CD4-positive, alpha-beta T cell (primary cell): ENCODE measurements around the gene DYNC2I2. TPM values are rescaled to one million over a fixed set of nuclear protein-coding genes. Genes with fewer than 3 reads are reported as not detected.

ENCODE experiments used
- ATAC-seq: fragments of 200-7000 bp; cut with Tn5 transposase; one replicate; pipeline ENCODE4 v1.10.0; 2022; ENCODE audit warnings: mild to moderate bottlenecking; ENCODE audit not compliant: poor library complexity
- CTCF ChIA-PET: fragments of 350-600 bp; sonication (Branson Sonifier 250); formaldehyde crosslinking; loops from one replicate; lab custom pipeline; 2021; ENCODE audit warnings: antibody characterized with exemption, inconsistent platforms; lab: Charles Lee
- POLR2A ChIA-PET: fragments of 350-600 bp; sonication (Branson Sonifier 250); formaldehyde crosslinking; loops from one replicate; lab custom pipeline; 2021; ENCODE audit warnings: antibody characterized with exemption, inconsistent platforms; lab: Charles Lee
- DNase-seq, 14 experiments: peaks; one replicate each; pipeline ENCODE4 v3.0.0-alpha.2; 2013 to 2020; ENCODE audit warnings: mixed read lengths in 2 of 14
- H3K27ac ChIP-seq, 2 donors: one replicate each; pipeline versions ENCODE4 v1.5.1 to v1.7.0; 2013; ENCODE audit warnings: low read length in 2 of 2, low read depth in 1 of 2, mild to moderate bottlenecking in 1 of 2
- H3K27me3 ChIP-seq, 2 experiments: 1 replicate in 1 of 2; 2 replicates in 1 of 2; pipeline versions ENCODE4 v1.6.1 to v1.7.0; 2013; ENCODE audit warnings: low read length in 2 of 2, control low read depth in 1 of 2, mild to moderate bottlenecking in 1 of 2, moderate library complexity in 1 of 2; ENCODE audit not compliant: insufficient read depth in 2 of 2, control insufficient read depth in 1 of 2
- H3K36me3 ChIP-seq: one replicate; pipeline ENCODE4 v1.6.1; 2013; ENCODE audit warnings: low read length, control low read depth; ENCODE audit not compliant: insufficient read depth
- H3K4me1 ChIP-seq: one replicate; pipeline ENCODE4 v1.6.1; 2013; ENCODE audit warnings: low read length, control low read depth; ENCODE audit not compliant: insufficient read depth
- H3K4me3 ChIP-seq: one replicate; pipeline ENCODE4 v1.5.1; 2013; ENCODE audit warnings: mild to moderate bottlenecking, low read length, moderate library complexity
- H3K9me3 ChIP-seq, 2 experiments: 1 replicate in 1 of 2; 2 replicates in 1 of 2; pipeline versions ENCODE4 v1.6.1 to v1.7.0; 2013; ENCODE audit warnings: low read length in 2 of 2, mild to moderate bottlenecking in 2 of 2, control low read depth in 1 of 2, moderate library complexity in 1 of 2; ENCODE audit not compliant: control insufficient read depth in 1 of 2, insufficient read depth in 1 of 2
- H3K27ac Mint-ChIP-seq: one replicate; pipeline ENCODE4 v1.8.0; 2020; ENCODE audit warnings: mixed read lengths
- H3K27me3 Mint-ChIP-seq: one replicate; pipeline ENCODE4 v1.8.0; 2021; ENCODE audit warnings: mixed read lengths
- H3K36me3 Mint-ChIP-seq: one replicate; pipeline ENCODE4 v1.8.0; 2021; ENCODE audit warnings: low read depth, mixed read lengths
- H3K4me1 Mint-ChIP-seq: one replicate; pipeline ENCODE4 v1.8.0; 2021; ENCODE audit warnings: low read depth, mixed read lengths
- H3K4me3 Mint-ChIP-seq: one replicate; pipeline ENCODE4 v1.8.0; 2020; ENCODE audit warnings: mild to moderate bottlenecking, mixed read lengths
- H3K9me3 Mint-ChIP-seq: one replicate; pipeline ENCODE4 v1.8.0; 2020; ENCODE audit warnings: mixed read lengths
- intact Hi-C, 2 experiments: fragments of 100-400 bp; cut with DNase I in 1 of 2; cut with micrococcal nuclease in 1 of 2; formaldehyde crosslinking; loops; one replicate each; pipeline versions ENCODE4 v1.15.1 to v1.9.0; 2023 to 2025; cut with DNase I, micrococcal nuclease
- polyA plus RNA-seq, 2 donors: library from polyadenylated mRNA; unstranded; fragments of 120-200 nt; gene quantifications; one replicate each; pipeline ENCODE4 v1.2.1, GENCODE V29; 2013
- total RNA-seq, 174 experiments: library from RNA in 2 of 174; stranded (reverse) in 2 of 174; gene quantifications; one replicate each; pipeline ENCODE4 v1.2.3 and lab custom pipeline; 2021 to 2026
- TF ChIP-seq, protein P1 (sequence below): fragments of 200-600 bp; IDR thresholded peaks from one replicate; pipeline ENCODE4 v1.8.0; 2022; ENCODE audit warnings: antibody characterized with exemption, mild to moderate bottlenecking

The DYNC2I2 gene
- total RNA-seq = 1 to 10 TPM; 2.2 to 3.2 TPM
- 3.7 TPM for polyA plus RNA-seq (2013, experiment 1 of 2)
- polyA plus RNA-seq (2013, experiment 2 of 2) = 6.2 TPM
- 0.99 to 75.0 (median 7.1) reads per million in 172 experiments for total RNA-seq (lab: John Stamatoyannopoulos, UW)

DNA sequence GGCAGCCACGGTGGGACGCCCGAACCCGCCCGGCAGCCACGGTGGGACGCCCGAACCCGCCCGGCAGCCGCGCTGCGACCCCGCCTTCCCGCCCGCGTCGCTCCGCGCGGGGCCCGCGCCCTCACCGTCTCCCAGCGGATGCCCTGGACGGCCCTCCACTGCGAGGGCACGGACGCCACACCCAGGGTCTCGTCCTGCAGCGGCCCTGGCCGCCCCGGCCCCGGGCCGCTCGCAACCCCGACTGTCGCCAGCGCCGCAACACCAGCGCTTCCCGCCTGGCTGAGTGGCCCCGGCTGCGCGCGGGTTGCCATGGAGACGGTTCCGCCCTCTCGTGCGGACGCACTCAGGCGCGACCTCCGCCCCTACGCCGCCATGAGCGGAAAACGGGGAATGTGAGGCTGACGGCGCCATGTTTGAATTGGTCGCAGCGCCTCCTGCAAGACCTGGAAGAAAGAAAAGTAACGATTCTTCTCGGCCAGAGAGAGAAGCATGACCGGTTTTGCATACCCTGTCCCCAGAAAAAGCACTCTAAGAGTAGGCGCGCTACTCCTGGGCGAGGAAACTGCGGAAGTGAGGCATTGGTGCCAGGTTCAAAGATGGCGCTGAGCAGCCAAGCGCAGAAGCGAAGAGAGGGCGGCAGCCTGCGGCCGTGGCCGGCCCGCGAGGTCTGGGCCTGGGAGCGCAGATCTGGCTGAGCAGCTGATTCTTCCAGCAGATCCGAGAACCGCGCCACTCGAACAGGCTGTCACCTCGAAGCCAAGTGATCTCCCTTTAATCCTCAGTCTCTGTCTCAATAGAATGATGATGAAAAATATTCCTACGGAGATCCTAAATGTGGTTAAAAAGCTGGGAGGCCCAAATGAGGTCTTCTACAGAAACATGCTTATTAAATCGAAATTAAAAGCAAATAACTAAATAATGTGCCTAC is at the start of gene DYNC2I2:
DYNC2I2 (minus strand) TSS at position 432 of the 928 bp plus-strand sequence; CDS start at position 311, 121 bp downstream.
- POLR2A ChIA-PET = interaction anchor here (1.1 to 1.8 kb wide), 5 partner anchors 28 to 162 kb away, joined by 3 to 15 read pairs (median 5); partner anchors contain the start of genes ENDOG, SET and ZDHHC12

DNA sequence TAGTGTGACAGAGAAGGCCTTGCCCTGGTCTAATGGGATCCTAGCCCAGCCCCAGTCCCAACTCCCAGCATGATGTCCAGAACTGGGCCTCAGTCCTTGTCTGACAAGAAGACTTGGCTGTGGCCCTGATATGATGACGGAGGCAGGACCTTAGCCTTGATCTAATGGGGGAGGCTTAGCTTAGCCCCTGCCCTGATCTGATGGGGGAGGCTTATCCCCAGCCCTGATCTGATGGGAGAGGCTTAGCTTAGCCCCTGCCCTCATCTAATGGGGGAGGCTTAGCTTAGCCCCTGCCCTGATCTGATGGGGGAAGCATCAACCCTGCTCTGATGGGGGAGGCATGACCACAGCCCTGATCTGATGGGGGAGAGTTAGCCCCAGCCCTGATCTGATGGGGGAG is 49.4 kb upstream of the DYNC2I2 start:
- Mint-ChIP-seq H3K36me3 (no peaks in the 10 kb centered on the region), H3K27me3 (no peaks in the 10 kb centered on the region), H3K27ac (no peak overlapping the region), H3K4me3 (no peak overlapping the region), H3K4me1 (peaks cover 11% of the 10 kb centered on the region), H3K9me3 (no peaks in the 10 kb centered on the region)
- TF ChIP-seq, protein P1, sequence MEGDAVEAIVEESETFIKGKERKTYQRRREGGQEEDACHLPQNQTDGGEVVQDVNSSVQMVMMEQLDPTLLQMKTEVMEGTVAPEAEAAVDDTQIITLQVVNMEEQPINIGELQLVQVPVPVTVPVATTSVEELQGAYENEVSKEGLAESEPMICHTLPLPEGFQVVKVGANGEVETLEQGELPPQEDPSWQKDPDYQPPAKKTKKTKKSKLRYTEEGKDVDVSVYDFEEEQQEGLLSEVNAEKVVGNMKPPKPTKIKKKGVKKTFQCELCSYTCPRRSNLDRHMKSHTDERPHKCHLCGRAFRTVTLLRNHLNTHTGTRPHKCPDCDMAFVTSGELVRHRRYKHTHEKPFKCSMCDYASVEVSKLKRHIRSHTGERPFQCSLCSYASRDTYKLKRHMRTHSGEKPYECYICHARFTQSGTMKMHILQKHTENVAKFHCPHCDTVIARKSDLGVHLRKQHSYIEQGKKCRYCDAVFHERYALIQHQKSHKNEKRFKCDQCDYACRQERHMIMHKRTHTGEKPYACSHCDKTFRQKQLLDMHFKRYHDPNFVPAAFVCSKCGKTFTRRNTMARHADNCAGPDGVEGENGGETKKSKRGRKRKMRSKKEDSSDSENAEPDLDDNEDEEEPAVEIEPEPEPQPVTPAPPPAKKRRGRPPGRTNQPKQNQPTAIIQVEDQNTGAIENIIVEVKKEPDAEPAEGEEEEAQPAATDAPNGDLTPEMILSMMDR = no peak
- ChIA-PET CTCF (interaction anchor here (0.5 kb wide), 2 partner anchors 159 to 258 kb away, joined by 3 read pairs; no protein-coding TSS in a partner anchor), POLR2A (no interaction called here)
- DNase-seq = peak in 1 of 14 experiments; percentile 11
- Histone ChIP-seq H3K4me1 (peaks cover 20% of the 10 kb centered on the region), H3K36me3 (no peaks in the 10 kb centered on the region), H3K27ac (no peak overlapping the region), H3K9me3 (peaks cover 0 to 3% of the 10 kb centered on the region in 2 experiments), H3K4me3 (no peak overlapping the region), H3K27me3 (no peaks in the 10 kb centered on the region)
- intact Hi-C loops = no loop called here
- ATAC-seq = no peak

More for the DNA sequence above, at the start of gene DYNC2I2:
- H3K27me3 ChIP-seq = no peaks in the 10 kb centered on the region
- TF ChIP-seq, protein P1 = no peak
- Mint-ChIP-seq H3K9me3 (no peaks in the 10 kb centered on the region), H3K36me3 (peaks cover 3% of the 10 kb centered on the region), H3K27me3 (no peaks in the 10 kb centered on the region), H3K27ac (peak within 1 kb of the TSS; percentile 95), H3K4me1 (peaks cover 8% of the 10 kb centered on the region), H3K4me3 (peak within 1 kb of the TSS; percentile 96)
- H3K4me1 ChIP-seq = peaks cover 13% of the 10 kb centered on the region
- H3K4me3 ChIP-seq = peak within 1 kb of the TSS; percentile 64
- H3K36me3 ChIP-seq = no peaks in the 10 kb centered on the region
- no peaks in the 10 kb centered on the region for H3K9me3 ChIP-seq
- intact Hi-C loops = loop anchor here (1.0 to 5.0 kb wide), 5 partner anchors 33 to 161 kb away; partner anchors contain the start of genes SET (in 2 of the 2), ENDOG (in 1 of the 2), PKN3 (in 1 of the 2) and ZDHHC12 (in 1 of the 2)
- peak; percentile 94 to 99 (median 96) for DNase-seq
- peak within 1 kb of the TSS; percentile 94 to 96 for H3K27ac ChIP-seq
- ATAC-seq = peak; percentile 98
- CTCF ChIA-PET = interaction anchor here (0.5 to 1.1 kb wide), 2 partner anchors 8 to 20 kb away, joined by 3 read pairs; no protein-coding TSS in a partner anchor
